Anterior cingulate cortex (tissue), 58 donors: Measurements from ENCODE around the gene SIK3.

Experiments used
- DNase-seq, 58 donors: peaks; one replicate each; lab custom pipeline; 2025; lab: John Stamatoyannopoulos, UW

SIK3 gene

DNA sequence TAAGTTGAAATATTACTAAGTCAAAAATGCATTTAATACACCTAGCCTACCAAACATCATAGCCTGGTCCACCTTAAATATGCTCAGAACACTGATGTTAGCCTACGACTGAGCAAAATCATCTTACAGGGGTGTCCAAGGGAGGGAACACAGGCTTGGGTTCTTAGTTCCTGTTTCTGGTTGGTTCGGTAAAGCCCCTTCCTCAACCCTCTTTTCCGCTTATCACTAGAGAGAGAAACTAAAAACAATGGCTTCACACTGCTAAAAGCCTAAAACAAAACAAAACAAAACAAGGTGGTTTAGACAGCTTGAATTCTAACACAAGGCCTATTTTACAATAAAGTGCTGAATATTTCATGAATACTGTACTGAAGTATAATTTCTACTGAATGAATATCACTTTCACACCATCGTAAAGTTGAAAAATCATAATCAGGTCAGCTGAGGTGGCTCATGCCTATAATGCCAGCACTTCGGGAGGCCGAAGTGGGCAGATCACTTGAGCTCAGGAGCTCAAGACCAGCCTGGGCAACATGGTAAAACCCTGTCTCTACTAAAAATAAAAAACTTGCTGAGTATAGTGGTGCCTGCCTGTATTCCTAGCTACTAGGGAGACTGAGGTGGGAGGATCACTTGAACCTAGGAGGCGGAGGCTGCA, 118.0 kb downstream of the SIK3 start:
- no peak for DNase-seq

DNA sequence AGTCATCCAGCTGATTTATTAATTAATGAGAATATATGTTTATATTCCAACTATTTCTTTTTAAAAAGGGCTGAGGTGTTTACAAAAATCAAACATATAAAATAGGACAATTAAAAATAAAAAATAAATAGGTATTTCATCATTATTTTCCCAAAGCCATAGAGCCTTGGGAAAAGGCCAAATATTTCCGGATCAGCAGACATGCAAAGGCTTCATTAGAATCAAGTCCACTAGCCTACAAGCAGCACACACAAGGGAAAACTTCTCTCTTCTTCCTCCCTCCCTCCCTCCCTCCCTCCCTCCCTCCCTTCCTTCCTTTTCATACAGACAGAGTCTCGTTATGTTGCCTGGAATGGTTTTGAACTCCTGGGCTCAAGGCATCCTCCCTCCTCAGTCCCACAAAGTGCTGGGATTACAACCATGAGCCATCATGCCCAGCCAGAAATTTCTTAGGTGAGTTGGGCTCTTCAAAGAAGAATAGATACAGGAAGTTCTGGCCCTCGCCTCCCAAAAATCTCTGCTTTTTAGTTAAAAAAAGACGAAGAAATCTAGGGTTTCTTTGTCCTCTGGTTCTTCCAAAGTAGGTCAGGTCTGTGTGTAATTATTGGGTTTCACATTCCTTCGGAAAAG, 121.2 kb downstream of the SIK3 start:
- DNase-seq = peak in 5 of 58 donors; percentile 12 to 49 (median 25)

DNA sequence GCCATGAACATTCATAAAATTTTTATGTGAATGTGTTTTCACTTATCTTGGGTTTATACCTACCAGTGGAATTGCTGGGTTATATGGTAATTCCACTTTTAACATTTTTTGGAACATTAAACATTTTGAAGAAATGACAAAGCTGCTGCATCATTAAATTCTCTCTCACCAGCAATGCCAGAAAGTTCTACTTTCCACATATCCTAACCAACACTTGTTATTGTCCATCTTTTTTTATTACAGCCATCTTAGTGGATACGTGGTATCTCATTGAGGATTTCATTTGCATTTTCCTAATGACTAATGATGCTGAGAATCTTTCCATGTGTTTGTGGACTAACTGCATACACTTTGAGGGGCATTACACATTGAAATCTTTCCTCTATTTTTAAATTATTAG, 122.6 kb downstream of the SIK3 start:
- no peak for DNase-seq

DNA sequence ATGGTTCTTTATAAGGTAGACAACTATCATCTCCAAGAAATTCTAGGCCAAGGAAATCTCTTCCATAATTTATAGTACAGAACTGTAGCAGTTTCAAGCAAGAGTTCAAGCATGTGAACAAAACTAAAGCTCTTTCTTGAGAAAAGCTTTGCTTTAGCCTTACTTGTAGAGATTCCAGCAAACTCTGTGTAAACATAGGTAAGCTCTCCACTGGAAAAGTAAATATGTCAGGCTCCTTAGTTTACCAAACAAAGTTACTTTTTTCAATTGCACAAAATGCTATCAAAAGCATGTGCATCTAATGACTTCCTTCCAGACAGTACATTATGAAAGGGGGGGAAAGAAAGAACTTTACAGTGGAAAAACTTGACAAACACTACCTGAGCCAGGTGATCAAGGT, 125.0 kb downstream of the SIK3 start:
- no peak for DNase-seq

DNA sequence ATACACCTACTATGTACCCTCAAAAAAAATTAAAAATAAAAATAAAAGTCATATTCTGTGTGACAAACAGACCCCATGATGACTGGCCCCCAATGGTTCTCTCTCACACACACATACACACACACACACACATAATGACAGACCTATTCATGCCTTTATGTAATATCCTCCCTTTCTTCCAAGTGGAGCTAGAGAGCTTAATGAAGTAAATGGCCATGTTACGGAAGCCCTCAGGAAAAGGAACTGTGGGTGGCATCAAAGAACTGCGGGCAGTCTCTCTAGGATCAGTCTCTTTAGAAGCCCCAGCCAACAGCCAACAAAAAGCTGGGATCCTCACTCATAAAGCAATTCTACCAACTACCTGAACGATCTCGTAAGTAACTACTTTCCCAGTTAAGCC, 125.5 kb downstream of the SIK3 start:
- peak in 1 of 58 donors; percentile 27 for DNase-seq

DNA sequence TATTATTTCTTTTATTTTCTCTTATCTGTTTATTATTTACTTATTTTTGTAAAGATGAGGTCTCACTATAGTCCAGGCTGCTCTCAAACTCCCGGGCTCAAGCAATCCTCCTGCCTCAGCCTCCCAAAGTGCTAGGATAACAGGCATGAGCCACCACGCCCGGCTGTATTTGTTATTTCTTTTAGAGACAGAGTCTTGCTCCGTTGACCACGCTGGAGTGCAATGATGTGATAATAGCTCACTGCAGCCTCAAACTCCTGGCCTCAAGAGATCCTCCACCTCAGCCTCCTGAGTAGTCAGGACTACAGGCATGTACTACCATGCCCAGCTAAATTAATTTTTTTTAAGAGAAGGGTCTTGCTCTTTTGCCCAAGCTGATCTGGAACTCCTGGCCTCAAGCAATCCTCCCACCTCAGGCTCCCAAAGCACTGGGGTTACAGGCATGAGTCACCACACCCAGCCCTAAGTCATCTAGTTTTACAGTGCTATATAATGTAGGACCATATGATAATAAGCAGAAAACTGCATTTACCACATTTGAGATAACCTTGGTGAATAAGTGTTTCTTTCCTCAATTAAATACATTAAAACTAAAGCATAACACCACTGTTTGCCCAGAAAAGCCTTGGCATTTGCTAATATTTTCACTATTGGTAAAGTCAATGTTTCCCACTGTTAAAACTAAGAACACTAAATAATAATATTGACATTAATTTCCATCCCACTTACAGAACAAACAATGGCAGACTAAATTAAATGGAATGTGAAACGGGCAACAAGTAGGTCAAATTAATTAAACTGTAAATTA, 127.5 kb downstream of the SIK3 start:
- no peak for DNase-seq

GRCh38 chr11:116969694-116970093, 128.5 kb downstream of the SIK3 start:
- DNase-seq = no peak

- DNase-seq = no peak
Measured at GRCh38 chr11:116964269-116964668, 134.0 kb downstream of the SIK3 start.

DNA sequence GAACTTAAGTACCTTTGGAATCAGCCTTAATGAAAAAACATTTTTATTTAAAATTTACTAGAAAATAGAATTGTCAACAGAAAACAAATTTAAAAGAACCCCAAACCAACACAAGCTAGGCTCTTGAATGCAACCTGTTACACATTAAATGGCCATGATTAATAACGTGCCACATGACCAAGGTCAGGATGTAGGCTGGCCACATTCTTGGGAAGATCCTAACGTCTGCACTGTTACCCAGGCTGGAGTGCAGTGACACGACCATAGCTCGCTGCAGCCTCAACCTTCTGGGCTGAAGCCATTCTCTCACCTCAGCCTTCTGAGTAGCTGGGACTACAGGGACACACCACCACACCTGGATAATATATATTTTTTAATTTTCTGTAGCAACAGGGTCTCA, 134.4 kb downstream of the SIK3 start:
- no peak for DNase-seq

DNA sequence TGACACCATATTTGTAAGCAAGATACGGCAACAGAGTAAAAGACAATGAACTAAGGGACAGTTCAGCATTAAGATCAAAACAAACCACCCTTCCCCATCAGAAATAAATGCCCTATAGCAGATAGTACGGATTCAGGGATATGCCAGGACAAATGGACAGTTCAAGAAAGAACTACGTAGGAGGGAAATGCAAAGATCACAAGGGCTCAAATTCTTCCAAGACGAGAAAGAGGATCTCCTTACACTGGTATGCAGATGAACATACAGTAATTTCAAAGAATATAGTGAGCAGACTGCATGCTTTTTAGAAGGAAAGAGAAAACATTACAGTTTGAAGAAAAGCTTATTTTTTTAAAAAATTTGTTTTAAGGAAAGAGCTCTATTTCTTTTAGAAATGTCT, 136.1 kb downstream of the SIK3 start:
- no peak for DNase-seq

- DNase-seq = peak in 6 of 58 donors; percentile 8 to 44 (median 10)
Measured at GRCh38 chr11:116960930-116961329, 137.3 kb downstream of the SIK3 start.

DNA sequence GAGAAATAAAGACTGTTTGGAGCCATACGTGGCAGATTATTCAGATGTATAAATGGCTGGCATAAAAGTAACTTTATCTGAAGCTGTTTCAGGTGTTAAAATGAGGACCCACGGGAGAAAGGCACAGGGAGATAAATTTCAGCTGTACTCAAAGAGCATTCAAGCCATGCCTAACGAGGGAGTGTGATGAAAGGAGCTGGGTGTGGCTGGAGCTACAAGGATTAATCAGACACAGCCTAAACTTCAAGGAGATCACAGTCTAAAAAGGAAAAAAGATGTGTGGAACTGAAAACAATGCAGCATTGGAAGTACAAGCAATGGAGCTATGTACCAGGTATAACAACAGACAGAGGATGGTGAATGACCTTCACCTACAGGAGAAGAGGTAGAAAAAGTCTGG, 140.0 kb downstream of the SIK3 start:
- no peak for DNase-seq

DNA sequence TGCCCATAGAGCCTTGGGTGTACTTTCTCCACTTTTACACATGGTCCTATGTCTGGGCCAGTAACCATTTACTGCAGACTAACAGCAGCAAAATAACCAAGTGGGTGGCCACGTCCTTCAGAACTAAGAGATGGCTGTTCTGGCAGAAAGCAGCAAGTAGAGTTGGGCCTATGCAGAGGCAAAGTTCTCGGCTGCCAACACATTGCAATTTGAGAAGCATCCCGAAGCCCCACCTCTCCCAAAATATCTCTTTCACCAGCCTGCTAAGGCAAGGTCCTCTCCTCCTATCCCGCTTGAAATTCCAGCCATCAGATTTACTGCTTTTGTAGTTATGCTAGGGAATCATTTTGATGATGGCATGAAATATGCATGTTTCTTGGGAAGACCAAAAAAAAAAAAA, 142.3 kb downstream of the SIK3 start:
- no peak for DNase-seq

DNA sequence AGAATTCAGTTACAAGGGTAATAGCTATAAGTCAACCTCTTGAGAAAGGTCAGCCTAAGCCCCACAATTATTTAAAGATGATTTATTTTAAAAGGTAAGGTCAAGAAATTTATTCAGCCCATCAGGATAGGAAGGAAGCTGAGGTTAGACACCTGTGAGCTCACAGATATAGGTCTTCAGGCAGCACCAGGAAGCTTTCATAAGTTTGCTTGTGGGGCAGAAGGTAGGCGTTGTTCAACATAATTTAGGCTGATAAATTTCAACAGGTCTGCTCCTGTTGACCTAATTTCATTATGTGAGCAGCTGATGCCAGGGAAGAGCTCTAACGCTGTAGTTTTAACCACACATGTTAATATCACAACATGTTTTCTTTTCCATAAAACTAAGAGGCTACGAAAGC, 142.7 kb downstream of the SIK3 start:
- DNase-seq = no peak

GRCh38 chr11:116953530-116954285, 144.5 kb downstream of the SIK3 start:
- DNase-seq = no peak

GRCh38 chr11:116951762-116952161, 146.5 kb downstream of the SIK3 start:
- no peak for DNase-seq

GRCh38 chr11:116950210-116950609, 148.0 kb downstream of the SIK3 start:
- no peak for DNase-seq

DNA sequence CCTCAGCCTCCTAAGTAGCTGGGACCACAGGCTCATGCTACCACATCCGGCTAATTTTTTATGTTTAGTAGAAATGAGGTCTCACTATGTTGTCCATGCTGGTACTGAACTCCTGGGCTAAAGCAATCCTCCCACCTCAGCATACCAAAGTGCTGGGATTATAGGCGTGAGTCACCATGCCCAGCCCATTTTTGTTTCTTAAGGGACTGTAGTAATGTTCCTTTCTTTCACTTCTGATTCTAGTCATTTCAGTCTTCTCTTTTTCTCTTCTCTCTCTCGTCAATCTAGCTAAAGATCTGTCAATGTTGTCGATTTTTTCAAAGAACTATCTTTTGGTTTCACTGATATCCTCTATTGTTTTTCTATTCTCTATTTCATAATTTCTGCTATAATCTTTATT, 149.8 kb downstream of the SIK3 start:
- no peak for DNase-seq

DNA sequence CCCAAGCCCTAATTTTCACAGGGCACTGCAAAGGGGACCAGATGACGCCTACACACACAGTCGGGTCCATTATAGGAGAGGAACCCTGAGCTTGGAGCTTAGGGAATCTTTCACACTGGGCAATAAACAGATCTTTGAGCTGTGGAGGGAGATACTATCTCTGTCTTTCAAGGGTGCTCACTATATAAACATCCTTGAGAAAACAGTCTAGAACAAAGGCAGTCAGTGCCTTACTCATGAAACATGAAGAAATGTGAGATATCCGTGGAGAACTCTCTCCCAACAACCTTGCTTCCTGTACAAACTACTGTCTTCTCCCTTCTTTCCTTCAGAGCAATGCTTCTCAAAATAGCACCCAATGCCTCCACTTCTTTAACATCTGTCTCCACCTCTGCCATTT, 151.8 kb downstream of the SIK3 start:
- DNase-seq = no peak

DNA sequence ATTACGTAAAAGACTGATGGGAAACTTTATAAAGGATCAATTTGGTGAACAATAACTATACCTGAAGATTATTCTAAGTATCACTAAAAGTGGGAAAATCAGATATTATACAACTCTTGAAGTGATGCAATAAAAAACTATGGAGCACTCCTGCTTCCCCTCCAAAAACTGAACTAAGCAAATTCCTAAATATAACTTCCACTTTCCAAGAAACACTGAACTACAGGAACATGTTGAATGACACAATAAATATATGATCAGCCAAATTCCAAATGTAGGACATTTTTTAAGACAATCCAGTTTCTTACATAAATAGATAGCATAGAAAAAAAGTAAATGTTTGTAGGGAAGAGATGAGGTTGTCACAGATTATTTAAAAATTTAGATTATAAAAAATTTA, 158.7 kb downstream of the SIK3 start:
- no peak for DNase-seq

DNA sequence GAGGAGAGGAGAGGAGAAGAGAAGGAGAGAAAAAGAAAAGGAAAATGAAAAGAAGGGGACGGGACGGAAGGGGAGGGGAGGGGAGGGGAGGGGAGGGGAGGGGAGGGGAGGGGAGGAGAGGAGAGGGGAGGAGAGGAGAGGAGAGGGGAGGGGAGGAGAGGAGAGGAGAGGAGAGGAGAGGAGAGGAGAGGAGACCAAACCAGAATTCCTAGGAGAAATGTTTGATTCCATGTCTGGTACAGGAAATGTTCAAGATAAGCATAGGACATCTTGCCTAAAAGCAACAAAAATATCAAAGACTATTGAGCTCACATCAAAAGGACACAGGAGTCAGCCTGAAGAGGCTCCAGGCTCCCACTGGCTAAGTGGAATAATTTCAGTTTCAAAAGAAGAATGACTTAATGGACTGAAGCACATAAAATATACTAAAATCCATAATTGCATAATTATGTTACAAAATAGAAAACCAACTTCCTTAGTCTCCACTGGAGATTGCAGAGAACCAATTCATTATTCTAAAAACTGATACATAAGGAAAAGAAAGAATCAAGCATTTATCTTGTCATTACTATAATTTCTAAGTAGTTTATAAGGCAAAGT, 159.7 kb downstream of the SIK3 start:
- DNase-seq = no peak
